Brain microvascular endothelial cell (primary cell): ENCODE results near the gene ATP9B.
"Not testable (repeated sequence)": the region's sequence is repeated elsewhere in the genome, so short reads cannot be mapped to it uniquely, and the experiment has no call there.

ENCODE experiments used
- DNase-seq: peaks from one replicate; pipeline ENCODE4 v3.0.0-alpha.2; 2020
- H3K27ac ChIP-seq: fragments of 250-450 bp; sonication (Bioruptor Pico); 2 replicates; pipeline ENCODE4 v1.5.1; 2020; ENCODE audit warnings: mild to moderate bottlenecking, moderate library complexity
- H3K27me3 ChIP-seq: fragments of 250-450 bp; sonication (Bioruptor Pico); replicated peaks from 2 replicates; pipeline ENCODE4 v1.5.1; 2020; ENCODE audit warnings: mild to moderate bottlenecking
- H3K36me3 ChIP-seq: fragments of 250-450 bp; sonication (Bioruptor Pico); replicated peaks from 2 replicates; pipeline ENCODE4 v1.5.1; 2020; ENCODE audit warnings: mild to moderate bottlenecking
- H3K4me3 ChIP-seq: 2 replicates; pipeline ENCODE4 v1.5.1; 2011; ENCODE audit warnings: low read depth, mild to moderate bottlenecking, control low read depth, low read length, moderate library complexity
- CTCF ChIP-seq: IDR thresholded peaks from 2 replicates; pipeline ENCODE4 v1.5.1; 2011; ENCODE audit warnings: low read depth, mild to moderate bottlenecking, moderate library complexity, low read length, control low read depth, inconsistent platforms; ENCODE audit errors: missing control alignments
- in situ Hi-C: cut with HindIII; loops from 2 replicates; pipeline ENCODE4 v1.10.0; 2017; ENCODE audit warnings: low sequenced_read_pairs, low pct_ligation_motif_present

The ATP9B gene

GRCh38 chr18:79259218-79259617, 190.0 kb downstream of the ATP9B start:
- in situ Hi-C loops, result no loop called here
- Histone ChIP-seq H3K27me3 (no peaks in the 10 kb centered on the region), H3K27ac (no peak overlapping the region)

GRCh38 chr18:79260023-79260422, 190.8 kb downstream of the ATP9B start:
- TF ChIP-seq CTCF, result no peak
- DNase-seq, result no peak
- Histone ChIP-seq H3K27me3 (no peaks in the 10 kb centered on the region), H3K27ac (no peak overlapping the region), H3K4me3 (no peak overlapping the region), H3K36me3 (no peaks in the 10 kb centered on the region)
- in situ Hi-C loops, result no loop called here

More at GRCh38 chr18:79259218-79259617, 190.0 kb downstream of the ATP9B start:
- TF ChIP-seq CTCF, result no peak
- no peak for DNase-seq
- H3K4me3 ChIP-seq, result no peak overlapping the region
- H3K36me3 ChIP-seq, result no peaks in the 10 kb centered on the region

- Histone ChIP-seq H3K4me3 (no peak overlapping the region), H3K27me3 (no peaks in the 10 kb centered on the region), H3K36me3 (no peaks in the 10 kb centered on the region), H3K27ac (no peak overlapping the region)
- in situ Hi-C loops, result no loop called here
- no peak for DNase-seq
- no peak for TF ChIP-seq CTCF
These were observed 191.3 kb downstream of the ATP9B start for GRCh38 chr18:79260510-79260909.

DNA sequence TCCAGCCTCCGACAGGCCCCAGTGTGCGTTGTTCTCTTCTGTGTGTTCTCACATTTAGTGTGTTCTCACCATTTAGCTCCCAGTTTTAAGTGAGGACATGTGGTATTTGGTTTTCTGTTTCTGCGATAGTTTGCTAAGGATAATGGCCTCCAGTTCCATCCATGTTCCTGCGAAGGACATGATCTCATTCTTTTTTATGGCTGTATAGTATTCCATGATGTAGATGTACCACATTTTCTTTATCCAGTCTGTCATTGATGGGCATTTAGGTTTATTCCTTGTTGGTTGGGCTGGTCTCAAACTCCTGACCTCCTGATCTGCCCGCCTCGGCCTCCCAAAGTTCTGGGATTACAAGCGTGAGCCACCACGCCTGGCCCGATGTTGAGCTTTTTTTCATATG, 195.9 kb downstream of the ATP9B start:
- in situ Hi-C loops, H3K27ac ChIP-seq: not testable (repeated sequence)

DNA sequence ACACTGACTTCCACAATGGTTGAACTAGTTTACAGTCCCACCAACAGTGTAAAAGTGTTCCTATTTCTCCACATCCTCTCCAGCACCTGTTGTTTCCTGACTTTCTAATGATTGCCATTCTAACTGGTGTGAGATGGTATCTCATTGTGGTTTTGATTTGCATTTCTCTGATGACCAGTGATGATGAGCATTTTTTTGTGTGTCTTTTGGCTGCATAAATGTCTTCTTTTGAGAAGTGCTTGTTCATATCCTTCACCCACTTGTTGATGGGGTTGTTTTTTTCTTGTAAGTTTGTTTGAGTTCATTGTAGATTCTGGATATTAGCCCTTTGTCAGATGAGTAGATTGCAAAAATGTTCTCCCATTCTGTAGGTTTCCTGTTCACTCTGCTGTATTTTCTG, 202.6 kb downstream of the ATP9B start:
- H3K27me3 ChIP-seq, H3K36me3 ChIP-seq, in situ Hi-C loops, DNase-seq, H3K4me3 ChIP-seq, H3K27ac ChIP-seq: not testable (repeated sequence)

More for the DNA sequence above, 195.9 kb downstream of the ATP9B start:
- H3K36me3 ChIP-seq, DNase-seq, H3K4me3 ChIP-seq, H3K27me3 ChIP-seq: not testable (repeated sequence)

- in situ Hi-C loops, result no loop called here
- Histone ChIP-seq H3K27ac (no peak overlapping the region), H3K36me3 (no peaks in the 10 kb centered on the region), H3K27me3 (no peaks in the 10 kb centered on the region), H3K4me3 (no peak overlapping the region)
- no peak for DNase-seq
- TF ChIP-seq CTCF, result no peak
These were observed 203.7 kb downstream of the ATP9B start for GRCh38 chr18:79272916-79273315.

- in situ Hi-C loops, result no loop called here
- Histone ChIP-seq H3K4me3 (no peak overlapping the region), H3K36me3 (no peaks in the 10 kb centered on the region), H3K27me3 (no peaks in the 10 kb centered on the region), H3K27ac (no peak overlapping the region)
- no peak for TF ChIP-seq CTCF
- DNase-seq, result no peak
These were observed 205.6 kb downstream of the ATP9B start for GRCh38 chr18:79274823-79275222.
